ENCODE data around the gene KLF15.

DNA sequence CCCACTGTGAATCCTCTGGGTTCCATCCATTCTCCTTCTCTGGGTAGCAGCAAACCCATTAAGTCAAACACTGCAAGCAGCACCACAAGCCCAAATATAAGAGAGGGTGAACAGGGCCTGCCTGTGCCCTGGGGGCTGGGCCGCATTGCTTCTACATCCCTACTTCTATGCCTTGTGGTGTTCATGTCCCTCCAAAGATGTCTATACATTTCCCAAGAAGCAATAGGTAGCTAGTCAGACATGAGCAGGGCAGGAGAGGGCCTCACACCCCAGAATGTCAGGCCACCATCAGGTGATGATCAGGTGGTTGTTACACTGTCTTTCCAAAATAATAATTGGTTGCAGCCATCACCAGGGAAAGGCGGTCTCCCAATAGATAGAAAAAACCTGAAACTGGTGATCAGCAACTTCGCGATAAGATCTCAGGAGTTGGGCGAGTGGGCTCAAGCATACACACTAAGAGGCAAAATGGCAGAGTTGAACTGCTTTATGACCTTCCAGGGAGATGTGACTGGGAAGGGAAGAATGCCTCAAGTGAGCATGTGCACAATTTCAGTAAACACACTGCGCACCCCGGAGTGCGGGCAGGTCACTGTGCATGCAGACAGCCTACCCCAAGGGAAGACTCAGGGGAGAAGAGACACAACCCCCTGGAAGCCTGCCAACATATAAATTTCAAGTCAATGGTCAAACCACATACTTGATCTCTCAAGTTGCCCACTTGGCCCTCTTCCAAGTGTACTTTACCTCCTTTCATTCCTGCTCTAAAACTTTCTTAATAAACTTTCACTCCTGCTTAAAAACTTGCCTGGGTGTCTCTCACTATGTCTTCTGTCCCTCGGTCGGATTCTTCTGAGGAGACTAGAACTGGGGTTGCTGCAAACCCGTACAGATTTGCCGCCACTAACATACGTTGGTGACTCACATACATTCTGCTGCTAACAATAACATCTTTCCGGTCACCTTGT lies 39.9 kb downstream of the KLF15 start:
- TF ChIP-seq EZH2 (IDR thresholded peaks at IDR 0.05; ENCODE audit: low read depth, unreplicated experiment) (no peak), CREB1 (CRISPR knock-in tag; IDR thresholded peaks at IDR 0.05; ENCODE audit: low read depth) (no peak)
- TF ChIP-seq, protein P1, sequence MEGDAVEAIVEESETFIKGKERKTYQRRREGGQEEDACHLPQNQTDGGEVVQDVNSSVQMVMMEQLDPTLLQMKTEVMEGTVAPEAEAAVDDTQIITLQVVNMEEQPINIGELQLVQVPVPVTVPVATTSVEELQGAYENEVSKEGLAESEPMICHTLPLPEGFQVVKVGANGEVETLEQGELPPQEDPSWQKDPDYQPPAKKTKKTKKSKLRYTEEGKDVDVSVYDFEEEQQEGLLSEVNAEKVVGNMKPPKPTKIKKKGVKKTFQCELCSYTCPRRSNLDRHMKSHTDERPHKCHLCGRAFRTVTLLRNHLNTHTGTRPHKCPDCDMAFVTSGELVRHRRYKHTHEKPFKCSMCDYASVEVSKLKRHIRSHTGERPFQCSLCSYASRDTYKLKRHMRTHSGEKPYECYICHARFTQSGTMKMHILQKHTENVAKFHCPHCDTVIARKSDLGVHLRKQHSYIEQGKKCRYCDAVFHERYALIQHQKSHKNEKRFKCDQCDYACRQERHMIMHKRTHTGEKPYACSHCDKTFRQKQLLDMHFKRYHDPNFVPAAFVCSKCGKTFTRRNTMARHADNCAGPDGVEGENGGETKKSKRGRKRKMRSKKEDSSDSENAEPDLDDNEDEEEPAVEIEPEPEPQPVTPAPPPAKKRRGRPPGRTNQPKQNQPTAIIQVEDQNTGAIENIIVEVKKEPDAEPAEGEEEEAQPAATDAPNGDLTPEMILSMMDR (conservative IDR thresholded peaks at IDR 0.05; ENCODE audit: low read depth in 2 of 2) = no peak
